Activated CD4-positive, alpha-beta T cell treated with anti-CD3 and anti-CD28 coated beads, Interleukin-2, amount 50 U/mL, for 16 hours (primary cell): ENCODE measurements around the gene RAE1.

ENCODE experiments used
- DNase-seq: peaks from one replicate; pipeline ENCODE4 v3.0.0-alpha.2; 2020

RAE1 gene

GRCh38 chr20:57401565-57401918, 50.5 kb downstream of the RAE1 start:
- no peak for DNase-seq

GRCh38 chr20:57402206-57403125, 51.4 kb downstream of the RAE1 start:
- DNase-seq, result no peak

GRCh38 chr20:57403216-57403615, 52.2 kb downstream of the RAE1 start:
- no peak for DNase-seq

- no peak for DNase-seq
Observed at GRCh38 chr20:57404006-57404405, 53.0 kb downstream of the RAE1 start.

GRCh38 chr20:57404419-57405072, 53.5 kb downstream of the RAE1 start:
- DNase-seq, result no peak

- no peak for DNase-seq
Observed at GRCh38 chr20:57405236-57406016, 54.4 kb downstream of the RAE1 start.

GRCh38 chr20:57407541-57407956, 56.5 kb downstream of the RAE1 start:
- no peak for DNase-seq

GRCh38 chr20:57408131-57408530, 57.1 kb downstream of the RAE1 start:
- no peak for DNase-seq

GRCh38 chr20:57408536-57409233, 57.6 kb downstream of the RAE1 start:
- no peak for DNase-seq

- DNase-seq, result no peak
Observed at GRCh38 chr20:57409316-57409671, 58.2 kb downstream of the RAE1 start.

- DNase-seq, result no peak
Observed at GRCh38 chr20:57409672-57410397, 58.8 kb downstream of the RAE1 start.

- DNase-seq, result no peak
Observed at GRCh38 chr20:57410398-57410920, 59.4 kb downstream of the RAE1 start.

GRCh38 chr20:57410924-57411323, 59.9 kb downstream of the RAE1 start:
- DNase-seq, result no peak

- DNase-seq, result no peak
Observed at GRCh38 chr20:57411406-57412283, 60.6 kb downstream of the RAE1 start.

- no peak for DNase-seq
Observed at GRCh38 chr20:57412347-57413029, 61.4 kb downstream of the RAE1 start.

GRCh38 chr20:57413986-57414385, 62.9 kb downstream of the RAE1 start:
- no peak for DNase-seq

- no peak for DNase-seq
Observed at GRCh38 chr20:57414867-57415592, 64.0 kb downstream of the RAE1 start.

- no peak for DNase-seq
Observed at GRCh38 chr20:57415771-57416170, 64.7 kb downstream of the RAE1 start.

GRCh38 chr20:57416296-57417022, 65.4 kb downstream of the RAE1 start:
- DNase-seq, result no peak
